ENCODE measurements around the gene SDK1.

The SDK1 gene

GRCh38 chr7:3321206-3321605, 20.2 kb downstream of the SDK1 start:
- H3K4me3 ChIP-seq, result no peak overlapping the region
- no peak overlapping the region for H3K27ac ChIP-seq

GRCh38 chr7:3321745-3322144, 20.7 kb downstream of the SDK1 start:
- Histone ChIP-seq H3K27ac (no peak overlapping the region), H3K4me3 (no peak overlapping the region)

GRCh38 chr7:3326246-3326645, 25.2 kb downstream of the SDK1 start:
- no peak overlapping the region for H3K4me3 ChIP-seq
- no peak overlapping the region for H3K27ac ChIP-seq

- no peak overlapping the region for H3K4me3 ChIP-seq
- H3K27ac ChIP-seq, result no peak overlapping the region
Observed at GRCh38 chr7:3327099-3327498, 26.0 kb downstream of the SDK1 start.

- Histone ChIP-seq H3K4me3 (no peak overlapping the region), H3K27ac (no peak overlapping the region)
Observed at GRCh38 chr7:3327655-3328054, 26.6 kb downstream of the SDK1 start.

- H3K4me3 ChIP-seq, result no peak overlapping the region
- H3K27ac ChIP-seq, result no peak overlapping the region
Observed at GRCh38 chr7:3332308-3332707, 31.3 kb downstream of the SDK1 start.

GRCh38 chr7:3333861-3334260, 32.8 kb downstream of the SDK1 start:
- no peak overlapping the region for H3K4me3 ChIP-seq
- no peak overlapping the region for H3K27ac ChIP-seq

- no peak overlapping the region for H3K4me3 ChIP-seq
- no peak overlapping the region for H3K27ac ChIP-seq
Observed at GRCh38 chr7:3336042-3336665, 35.1 kb downstream of the SDK1 start.

GRCh38 chr7:3338161-3338560, 37.1 kb downstream of the SDK1 start:
- H3K4me3 ChIP-seq, result no peak overlapping the region
- H3K27ac ChIP-seq, result no peak overlapping the region

- H3K4me3 ChIP-seq, result no peak overlapping the region
- no peak overlapping the region for H3K27ac ChIP-seq
Observed at GRCh38 chr7:3345699-3346481, 44.8 kb downstream of the SDK1 start.

GRCh38 chr7:3349126-3349525, 48.1 kb downstream of the SDK1 start:
- Histone ChIP-seq H3K4me3 (no peak overlapping the region), H3K27ac (no peak overlapping the region)

GRCh38 chr7:3356173-3356572, 55.1 kb downstream of the SDK1 start:
- no peak overlapping the region for H3K27ac ChIP-seq
- H3K4me3 ChIP-seq, result no peak overlapping the region

GRCh38 chr7:3358991-3359390, 57.9 kb downstream of the SDK1 start:
- Histone ChIP-seq H3K27ac (no peak overlapping the region), H3K4me3 (no peak overlapping the region)

- H3K27ac ChIP-seq, result no peak overlapping the region
- no peak overlapping the region for H3K4me3 ChIP-seq
Observed at GRCh38 chr7:3367261-3367660, 66.2 kb downstream of the SDK1 start.

- Histone ChIP-seq H3K27ac (no peak overlapping the region), H3K4me3 (no peak overlapping the region)
Observed at GRCh38 chr7:3370068-3370830, 69.2 kb downstream of the SDK1 start.

- H3K27ac ChIP-seq, result no peak overlapping the region
- no peak overlapping the region for H3K4me3 ChIP-seq
Observed at GRCh38 chr7:3370921-3371320, 69.9 kb downstream of the SDK1 start.

- Histone ChIP-seq H3K4me3 (no peak overlapping the region), H3K27ac (no peak overlapping the region)
Observed at GRCh38 chr7:3371601-3372000, 70.5 kb downstream of the SDK1 start.

- Histone ChIP-seq H3K4me3 (no peak overlapping the region), H3K27ac (no peak overlapping the region)
Observed at GRCh38 chr7:3374239-3374638, 73.2 kb downstream of the SDK1 start.

- Histone ChIP-seq H3K4me3 (no peak overlapping the region), H3K27ac (no peak overlapping the region)
Observed at GRCh38 chr7:3378390-3379150, 77.5 kb downstream of the SDK1 start.

- H3K4me3 ChIP-seq, result no peak overlapping the region
- no peak overlapping the region for H3K27ac ChIP-seq
Observed at GRCh38 chr7:3380034-3380433, 79.0 kb downstream of the SDK1 start.
